NCI-H774 (cell line): ENCODE data around the gene DNAJC13.

Experiments used
- DNase-seq: peaks from one replicate; lab custom pipeline; 2025; lab: John Stamatoyannopoulos, UW

Gene DNAJC13

GRCh38 chr3:132405188-132405587 lies 12.1 kb upstream of the DNAJC13 start:
- no peak for DNase-seq

GRCh38 chr3:132405609-132406299 lies 11.5 kb upstream of the DNAJC13 start:
- no peak for DNase-seq

- no peak for DNase-seq
These were observed 10.7 kb upstream of the DNAJC13 start for GRCh38 chr3:132406587-132406986.

GRCh38 chr3:132407025-132407424 lies 10.3 kb upstream of the DNAJC13 start:
- no peak for DNase-seq

GRCh38 chr3:132414841-132415240 lies 2.5 kb upstream of the DNAJC13 start:
- no peak for DNase-seq

GRCh38 chr3:132416161-132416560 lies 1.1 kb upstream of the DNAJC13 start:
- DNase-seq = no peak

GRCh38 chr3:132417695-132418411 lies 551 bp downstream of the DNAJC13 start:
- DNase-seq = peak; percentile 9

GRCh38 chr3:132418916-132419315 lies 1.6 kb downstream of the DNAJC13 start:
- DNase-seq = no peak

GRCh38 chr3:132421832-132422231 lies 4.5 kb downstream of the DNAJC13 start:
- no peak for DNase-seq

GRCh38 chr3:132422531-132422930 lies 5.2 kb downstream of the DNAJC13 start:
- DNase-seq = no peak

GRCh38 chr3:132432639-132433038 lies 15.3 kb downstream of the DNAJC13 start:
- no peak for DNase-seq

GRCh38 chr3:132433121-132433520 lies 15.8 kb downstream of the DNAJC13 start:
- no peak for DNase-seq

GRCh38 chr3:132435224-132435910 lies 18.1 kb downstream of the DNAJC13 start:
- DNase-seq = no peak

- no peak for DNase-seq
These were observed 18.7 kb downstream of the DNAJC13 start for GRCh38 chr3:132435911-132436425.

GRCh38 chr3:132443421-132443820 lies 26.1 kb downstream of the DNAJC13 start:
- DNase-seq = no peak

GRCh38 chr3:132444383-132444782 lies 27.1 kb downstream of the DNAJC13 start:
- DNase-seq = no peak

- DNase-seq = no peak
These were observed 28.5 kb downstream of the DNAJC13 start for GRCh38 chr3:132445817-132446216.

- DNase-seq = no peak
These were observed 31.1 kb downstream of the DNAJC13 start for GRCh38 chr3:132448216-132448961.

GRCh38 chr3:132456136-132456535 lies 38.8 kb downstream of the DNAJC13 start:
- DNase-seq = no peak

GRCh38 chr3:132456571-132456970 lies 39.3 kb downstream of the DNAJC13 start:
- no peak for DNase-seq

- no peak for DNase-seq
These were observed 40.0 kb downstream of the DNAJC13 start for GRCh38 chr3:132457286-132457685.

GRCh38 chr3:132459551-132459950 lies 42.2 kb downstream of the DNAJC13 start:
- no peak for DNase-seq
